NT2/D1 (cell line): Measurements from ENCODE around the gene GKAP1.

Source experiments
- SUZ12 ChIP-seq: IDR thresholded peaks from 2 replicates; pipeline ENCODE4 v1.6.1; 2011; ENCODE audit not compliant: insufficient read length, insufficient read depth; ENCODE audit errors: extremely low read depth
- YY1 ChIP-seq: IDR thresholded peaks from 2 replicates; pipeline ENCODE4 v1.6.1; 2011; ENCODE audit not compliant: insufficient read length, insufficient read depth
- ZNF274 ChIP-seq: IDR thresholded peaks from 2 replicates; pipeline ENCODE4 v1.6.1; 2011; ENCODE audit warnings: mild to moderate bottlenecking, low read depth, low read length

DNA sequence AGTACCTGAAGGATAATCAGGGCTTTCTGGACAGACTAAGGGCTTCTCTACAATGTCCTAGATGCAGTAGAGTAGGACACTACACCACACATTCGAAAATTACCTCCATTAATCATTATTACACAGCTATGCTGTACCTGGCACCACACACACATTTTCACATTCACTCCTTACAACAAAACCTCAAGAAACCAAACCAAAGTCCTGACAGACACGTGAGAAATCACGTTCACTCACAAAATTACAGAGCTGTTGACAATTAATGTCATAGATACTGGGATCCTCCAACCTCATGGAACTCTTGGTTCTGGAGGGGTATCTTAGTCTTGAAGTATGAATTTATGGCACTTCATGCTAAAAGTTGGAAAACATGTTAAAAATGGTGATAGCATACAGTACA, 126.1 kb downstream of the GKAP1 start:
- no peak for TF ChIP-seq YY1
- no peak for TF ChIP-seq ZNF274
- TF ChIP-seq SUZ12 = no peak
